ENCODE results near the gene BLOC1S1. TPM values are rescaled to one million over a fixed set of nuclear protein-coding genes. Genes with fewer than 3 reads are reported as not detected.

BLOC1S1 gene
- total RNA-seq, 1 donor from 2014 or later, result 98.6 TPM

GRCh38 chr12:55743406-55744339, 27.8 kb downstream of the BLOC1S1 start:
- H3K9me3 Mint-ChIP-seq, result no peaks in the 10 kb centered on the region
- DNase-seq (ENCODE audit: extremely low spot score, unreplicated experiment), result no peak
- peak overlapping the region; percentile 89 for H3K4me3 Mint-ChIP-seq
- peak; percentile 8 for TF ChIP-seq CTCF (conservative IDR thresholded peaks at IDR 0.05)
- peaks cover 11% of the 10 kb centered on the region for H3K36me3 Mint-ChIP-seq
- H3K4me1 Mint-ChIP-seq (ENCODE audit: unreplicated experiment), result peaks cover 38% of the 10 kb centered on the region
- no peaks in the 10 kb centered on the region for H3K27me3 Mint-ChIP-seq
- H3K27ac Mint-ChIP-seq, result peak overlapping the region; percentile 67

- H3K4me1 Mint-ChIP-seq (ENCODE audit: unreplicated experiment), result peaks cover 40% of the 10 kb centered on the region
- no peaks in the 10 kb centered on the region for H3K27me3 Mint-ChIP-seq
- H3K36me3 Mint-ChIP-seq, result peaks cover 18% of the 10 kb centered on the region
- no peak for TF ChIP-seq CTCF (conservative IDR thresholded peaks at IDR 0.05)
- H3K4me3 Mint-ChIP-seq, result peak overlapping the region; percentile 89
- peak overlapping the region; percentile 66 for H3K27ac Mint-ChIP-seq
- DNase-seq (ENCODE audit: extremely low spot score, unreplicated experiment), result no peak
- no peaks in the 10 kb centered on the region for H3K9me3 Mint-ChIP-seq
Observed at GRCh38 chr12:55744340-55745030, 28.6 kb downstream of the BLOC1S1 start.

GRCh38 chr12:55745361-55746173, 29.7 kb downstream of the BLOC1S1 start:
- Mint-ChIP-seq H3K36me3 (peaks cover 23% of the 10 kb centered on the region), H3K4me3 (peak overlapping the region; percentile 89), H3K27ac (peak overlapping the region; percentile 66), H3K27me3 (no peaks in the 10 kb centered on the region), H3K9me3 (no peaks in the 10 kb centered on the region), H3K4me1 (ENCODE audit: unreplicated experiment) (peaks cover 43% of the 10 kb centered on the region)
- TF ChIP-seq CTCF (conservative IDR thresholded peaks at IDR 0.05), result peak; percentile 58
- DNase-seq (ENCODE audit: extremely low spot score, unreplicated experiment), result peak; percentile 86

GRCh38 chr12:55746174-55746912, 30.5 kb downstream of the BLOC1S1 start:
- H3K4me1 Mint-ChIP-seq (ENCODE audit: unreplicated experiment), result peaks cover 43% of the 10 kb centered on the region
- no peak for DNase-seq (ENCODE audit: extremely low spot score, unreplicated experiment)
- TF ChIP-seq CTCF (conservative IDR thresholded peaks at IDR 0.05), result no peak
- no peaks in the 10 kb centered on the region for H3K27me3 Mint-ChIP-seq
- peak overlapping the region; percentile 89 for H3K4me3 Mint-ChIP-seq
- peak overlapping the region; percentile 63 for H3K27ac Mint-ChIP-seq
- H3K9me3 Mint-ChIP-seq, result no peaks in the 10 kb centered on the region
- H3K36me3 Mint-ChIP-seq, result peaks cover 30% of the 10 kb centered on the region

- no peak overlapping the region for H3K27ac Mint-ChIP-seq
- peaks cover 40% of the 10 kb centered on the region for H3K4me1 Mint-ChIP-seq (ENCODE audit: unreplicated experiment)
- H3K4me3 Mint-ChIP-seq, result peak overlapping the region; percentile 89
Observed at GRCh38 chr12:55746913-55747231, 31.0 kb downstream of the BLOC1S1 start.

More at GRCh38 chr12:55746913-55747231, 31.0 kb downstream of the BLOC1S1 start:
- TF ChIP-seq CTCF (conservative IDR thresholded peaks at IDR 0.05), result no peak
- H3K9me3 Mint-ChIP-seq, result no peaks in the 10 kb centered on the region
- DNase-seq (ENCODE audit: extremely low spot score, unreplicated experiment), result no peak
- no peaks in the 10 kb centered on the region for H3K27me3 Mint-ChIP-seq
- peaks cover 35% of the 10 kb centered on the region for H3K36me3 Mint-ChIP-seq
